ENCODE measurements around the gene LTBP3.

The LTBP3 gene

GRCh38 chr11:65591939-65592857, 34.0 kb upstream of the LTBP3 start:
- 13% methylated on average over 106 of the region's 106 CpGs for WGBS
- peak overlapping the region; percentile 68 to 85 for H3K4ac ChIP-seq (ENCODE audit: low read depth in 1 of 2, low read length in 2 of 2)
- H3K4me2 ChIP-seq (ENCODE audit: low read length, poor library complexity, severe bottlenecking), result peak overlapping the region; percentile 74
- no peaks in the 10 kb centered on the region for H3K27me3 ChIP-seq (ENCODE audit: control insufficient read depth in 1 of 2, insufficient read depth in 1 of 2, low read length in 2 of 2)
- peak overlapping the region in 1 of 2 experiments; percentile 70 for H3K23ac ChIP-seq (ENCODE audit: low read length in 2 of 2)
- peak overlapping the region; percentile 73 for H4K91ac ChIP-seq (ENCODE audit: low read length)
- H2BK120ac ChIP-seq (ENCODE audit: low read depth, low read length), result no peak overlapping the region
- peak overlapping the region; percentile 86 for H2BK15ac ChIP-seq (ENCODE audit: low read depth, poor library complexity, severe bottlenecking)
- peaks cover 14% of the 10 kb centered on the region for H3K79me1 ChIP-seq (replicated peaks; ENCODE audit: low read length, poor library complexity, severe bottlenecking)
- H3K9me3 ChIP-seq (ENCODE audit: control insufficient read depth, low read length), result no peaks in the 10 kb centered on the region
- H3K18ac ChIP-seq (ENCODE audit: low read depth in 1 of 2, low read length in 2 of 2), result peak overlapping the region; percentile 26 to 61
- H3K4me3 ChIP-seq (ENCODE audit: insufficient read depth in 1 of 2, low read depth in 1 of 2, low read length in 2 of 2), result peak overlapping the region in 1 of 2 experiments; percentile 45
- H3K14ac ChIP-seq (ENCODE audit: low read length in 2 of 2), result peak overlapping the region in 1 of 2 experiments; percentile 23
- no peak overlapping the region for H2AFZ ChIP-seq (ENCODE audit: low read depth, low read length)
- H3K27ac ChIP-seq (ENCODE audit: low read length, poor library complexity, severe bottlenecking), result no peak overlapping the region
- DNase-seq, result peak; percentile 81
- no peak overlapping the region for H3K9ac ChIP-seq (ENCODE audit: low read length)
- peak overlapping the region; percentile 59 to 64 for H2BK12ac ChIP-seq (ENCODE audit: low read length in 2 of 2)
- H3K4me1 ChIP-seq (ENCODE audit: control insufficient read depth, insufficient read depth, low read depth, low read length), result peaks cover 42% of the 10 kb centered on the region
- peak overlapping the region; percentile 82 for H4K8ac ChIP-seq (ENCODE audit: low read length)
- H2AK5ac ChIP-seq (ENCODE audit: low read length, severe bottlenecking), result no peak overlapping the region
- H2BK5ac ChIP-seq (ENCODE audit: low read depth, low read length, poor library complexity, severe bottlenecking), result no peak overlapping the region
- peaks cover 32 to 45% of the 10 kb centered on the region in 2 experiments for H3K36me3 ChIP-seq (ENCODE audit: control insufficient read depth in 1 of 2, insufficient read depth in 2 of 2, low read depth in 1 of 2, low read length in 2 of 2)

- no peak overlapping the region for H2BK15ac ChIP-seq (ENCODE audit: low read depth, poor library complexity, severe bottlenecking)
- H3K79me1 ChIP-seq (replicated peaks; ENCODE audit: low read length, poor library complexity, severe bottlenecking), result peaks cover 14% of the 10 kb centered on the region
- no peak overlapping the region for H3K4me2 ChIP-seq (ENCODE audit: low read length, poor library complexity, severe bottlenecking)
- no peak overlapping the region for H2BK5ac ChIP-seq (ENCODE audit: low read depth, low read length, poor library complexity, severe bottlenecking)
- no peaks in the 10 kb centered on the region for H3K27me3 ChIP-seq (ENCODE audit: control insufficient read depth in 1 of 2, insufficient read depth in 1 of 2, low read length in 2 of 2)
- H2BK120ac ChIP-seq (ENCODE audit: low read depth, low read length), result no peak overlapping the region
- no peak overlapping the region for H2AK5ac ChIP-seq (ENCODE audit: low read length, severe bottlenecking)
- H2AFZ ChIP-seq (ENCODE audit: low read depth, low read length), result no peak overlapping the region
- WGBS, result 92% methylated on average over 8 of the region's 8 CpGs
- H3K4me3 ChIP-seq (ENCODE audit: insufficient read depth in 1 of 2, low read depth in 1 of 2, low read length in 2 of 2), result no peak overlapping the region
- H3K23ac ChIP-seq (ENCODE audit: low read length in 2 of 2), result no peak overlapping the region
- H3K27ac ChIP-seq (ENCODE audit: low read length, poor library complexity, severe bottlenecking), result no peak overlapping the region
- H3K18ac ChIP-seq (ENCODE audit: low read depth in 1 of 2, low read length in 2 of 2), result no peak overlapping the region
- H3K36me3 ChIP-seq (ENCODE audit: control insufficient read depth in 1 of 2, insufficient read depth in 2 of 2, low read depth in 1 of 2, low read length in 2 of 2), result peaks cover 44 to 47% of the 10 kb centered on the region in 2 experiments
- no peak overlapping the region for H3K4ac ChIP-seq (ENCODE audit: low read depth in 1 of 2, low read length in 2 of 2)
- H3K4me1 ChIP-seq (ENCODE audit: control insufficient read depth, insufficient read depth, low read depth, low read length), result peaks cover 40% of the 10 kb centered on the region
- no peak overlapping the region for H2BK12ac ChIP-seq (ENCODE audit: low read length in 2 of 2)
- no peak overlapping the region for H4K8ac ChIP-seq (ENCODE audit: low read length)
- no peak overlapping the region for H3K14ac ChIP-seq (ENCODE audit: low read length in 2 of 2)
- DNase-seq, result no peak
- H4K91ac ChIP-seq (ENCODE audit: low read length), result no peak overlapping the region
- H3K9me3 ChIP-seq (ENCODE audit: control insufficient read depth, low read length), result no peaks in the 10 kb centered on the region
- no peak overlapping the region for H3K9ac ChIP-seq (ENCODE audit: low read length)
Measured at GRCh38 chr11:65590240-65590738, 32.1 kb upstream of the LTBP3 start.

- Histone ChIP-seq H2BK120ac (ENCODE audit: low read depth, low read length) (no peak overlapping the region), H2AFZ (ENCODE audit: low read depth, low read length) (no peak overlapping the region), H3K27ac (ENCODE audit: low read length, poor library complexity, severe bottlenecking) (no peak overlapping the region), H3K36me3 (ENCODE audit: control insufficient read depth in 1 of 2, insufficient read depth in 2 of 2, low read depth in 1 of 2, low read length in 2 of 2) (peaks cover 44 to 50% of the 10 kb centered on the region in 2 experiments), H3K4ac (ENCODE audit: low read depth in 1 of 2, low read length in 2 of 2) (no peak overlapping the region), H3K4me3 (ENCODE audit: insufficient read depth in 1 of 2, low read depth in 1 of 2, low read length in 2 of 2) (no peak overlapping the region), H3K79me1 (replicated peaks; ENCODE audit: low read length, poor library complexity, severe bottlenecking) (peaks cover 14% of the 10 kb centered on the region), H3K14ac (ENCODE audit: low read length in 2 of 2) (no peak overlapping the region), H2AK5ac (ENCODE audit: low read length, severe bottlenecking) (no peak overlapping the region), H3K4me2 (ENCODE audit: low read length, poor library complexity, severe bottlenecking) (no peak overlapping the region), H3K18ac (ENCODE audit: low read depth in 1 of 2, low read length in 2 of 2) (no peak overlapping the region), H3K9ac (ENCODE audit: low read length) (no peak overlapping the region), H2BK5ac (ENCODE audit: low read depth, low read length, poor library complexity, severe bottlenecking) (no peak overlapping the region), H4K8ac (ENCODE audit: low read length) (peak overlapping the region; percentile 46), H2BK15ac (ENCODE audit: low read depth, poor library complexity, severe bottlenecking) (peak overlapping the region; percentile 79), H3K27me3 (ENCODE audit: control insufficient read depth in 1 of 2, insufficient read depth in 1 of 2, low read length in 2 of 2) (no peaks in the 10 kb centered on the region), H3K4me1 (ENCODE audit: control insufficient read depth, insufficient read depth, low read depth, low read length) (peaks cover 39% of the 10 kb centered on the region), H2BK12ac (ENCODE audit: low read length in 2 of 2) (no peak overlapping the region), H3K9me3 (ENCODE audit: control insufficient read depth, low read length) (no peaks in the 10 kb centered on the region), H3K23ac (ENCODE audit: low read length in 2 of 2) (no peak overlapping the region), H4K91ac (ENCODE audit: low read length) (peak overlapping the region; percentile 41)
- 87% methylated on average over 7 of the region's 9 CpGs for WGBS
- DNase-seq, result no peak
Measured at GRCh38 chr11:65589444-65590239, 31.5 kb upstream of the LTBP3 start.

Measured in mesenchymal stem cell (in vitro differentiated cells and primary cell).